Colonic mucosa (tissue), 4 donors: ENCODE results near the gene MC2R. TPM values are rescaled to one million over a fixed set of nuclear protein-coding genes. Genes with fewer than 3 reads are reported as not detected.

Experiments
- DNase-seq: peaks from one replicate; pipeline ENCODE4 v3.0.0-alpha.2; 2020
- H3K27ac ChIP-seq: fragments of 200-600 bp; one replicate; pipeline ENCODE4 v1.8.0; 2021
- H3K27me3 ChIP-seq: fragments of 200-600 bp; one replicate; pipeline ENCODE4 v1.8.0; 2021
- H3K36me3 ChIP-seq: fragments of 200-600 bp; one replicate; pipeline ENCODE4 v1.8.0; 2021
- H3K4me1 ChIP-seq: fragments of 200-600 bp; one replicate; pipeline ENCODE4 v1.8.0; 2021; ENCODE audit warnings: mild to moderate bottlenecking
- H3K4me3 ChIP-seq: fragments of 200-600 bp; one replicate; pipeline ENCODE4 v1.8.0; 2021
- H3K9ac ChIP-seq, 2 donors: one replicate each; pipeline ENCODE4 v1.7.0; 2013; ENCODE audit warnings: control low read depth in 2 of 2, low read depth in 2 of 2, low read length in 2 of 2
- H3K9me3 ChIP-seq: fragments of 200-600 bp; one replicate; pipeline ENCODE4 v1.8.0; 2021
- intact Hi-C: fragments of 100-400 bp; cut with DNase I; formaldehyde crosslinking; loops from one replicate; pipeline ENCODE4 v1.14.1; 2022
- total RNA-seq, 2 donors: library from RNA; stranded (reverse); fragmentation: NEBNext Ultra II Directional in 1 of 2; extraction: Animal tissue kit (Norgen Biotek cat#: 25700) in 1 of 2; gene quantifications; one replicate each; pipeline ENCODE4 v1.2.1, GENCODE V29; 2021
- TF ChIP-seq, protein P1 (sequence below): fragments of 200-600 bp; IDR thresholded peaks from one replicate; pipeline ENCODE4 v1.8.0; 2022; ENCODE audit warnings: antibody characterized with exemption, mild to moderate bottlenecking
- donor health status: healthy.
- donor health status: DM: no; HTN: no; CAD: no.
- donor health status: DM: no; HTN: no; CAD: no.

Gene MC2R
- total RNA-seq, 2 donors from 2014 or later: not detected

DNA sequence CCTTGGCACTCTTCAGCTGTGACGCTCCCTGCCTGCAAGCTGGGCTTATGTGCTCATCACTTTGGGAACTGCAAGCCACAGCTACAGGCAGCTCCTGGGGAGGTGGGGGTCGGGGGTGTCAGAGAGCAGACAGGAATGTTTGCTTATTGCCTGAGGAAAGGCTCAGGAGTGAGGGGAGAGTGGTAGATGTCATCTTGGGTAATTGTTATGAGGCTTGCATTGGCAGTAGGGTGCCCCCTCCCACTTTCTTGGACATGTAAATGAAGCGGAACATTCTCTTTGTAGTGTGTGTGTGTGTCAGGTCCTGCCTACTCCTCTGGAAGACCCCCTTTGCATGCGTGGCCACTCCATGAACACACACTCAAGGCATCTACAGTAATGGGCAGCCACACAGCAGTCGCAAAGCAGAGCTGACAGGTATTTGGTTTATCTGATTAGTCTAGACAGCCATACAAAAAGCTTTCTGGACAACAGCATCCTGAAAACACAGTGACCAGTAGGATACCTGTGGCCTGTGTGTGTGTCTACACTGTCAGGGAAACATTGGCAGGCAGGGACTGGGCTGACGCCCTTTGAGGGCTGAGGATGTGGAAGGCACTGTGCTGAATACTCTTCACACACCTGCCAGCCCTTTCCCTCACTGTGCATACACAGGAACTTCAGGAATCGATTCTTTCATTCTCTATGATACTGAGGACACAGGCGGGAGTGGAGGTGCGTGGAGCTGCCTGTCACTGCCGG, 17.1 kb upstream of the MC2R start:
- Histone ChIP-seq H3K4me1 (no peaks in the 10 kb centered on the region), H3K27ac (no peak overlapping the region), H3K9me3 (no peaks in the 10 kb centered on the region), H3K4me3 (no peak overlapping the region), H3K36me3 (no peaks in the 10 kb centered on the region), H3K9ac (no peak overlapping the region), H3K27me3 (no peaks in the 10 kb centered on the region)
- intact Hi-C loops: no loop called here
- no peak for DNase-seq
- TF ChIP-seq, protein P1, sequence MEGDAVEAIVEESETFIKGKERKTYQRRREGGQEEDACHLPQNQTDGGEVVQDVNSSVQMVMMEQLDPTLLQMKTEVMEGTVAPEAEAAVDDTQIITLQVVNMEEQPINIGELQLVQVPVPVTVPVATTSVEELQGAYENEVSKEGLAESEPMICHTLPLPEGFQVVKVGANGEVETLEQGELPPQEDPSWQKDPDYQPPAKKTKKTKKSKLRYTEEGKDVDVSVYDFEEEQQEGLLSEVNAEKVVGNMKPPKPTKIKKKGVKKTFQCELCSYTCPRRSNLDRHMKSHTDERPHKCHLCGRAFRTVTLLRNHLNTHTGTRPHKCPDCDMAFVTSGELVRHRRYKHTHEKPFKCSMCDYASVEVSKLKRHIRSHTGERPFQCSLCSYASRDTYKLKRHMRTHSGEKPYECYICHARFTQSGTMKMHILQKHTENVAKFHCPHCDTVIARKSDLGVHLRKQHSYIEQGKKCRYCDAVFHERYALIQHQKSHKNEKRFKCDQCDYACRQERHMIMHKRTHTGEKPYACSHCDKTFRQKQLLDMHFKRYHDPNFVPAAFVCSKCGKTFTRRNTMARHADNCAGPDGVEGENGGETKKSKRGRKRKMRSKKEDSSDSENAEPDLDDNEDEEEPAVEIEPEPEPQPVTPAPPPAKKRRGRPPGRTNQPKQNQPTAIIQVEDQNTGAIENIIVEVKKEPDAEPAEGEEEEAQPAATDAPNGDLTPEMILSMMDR: no peak

DNA sequence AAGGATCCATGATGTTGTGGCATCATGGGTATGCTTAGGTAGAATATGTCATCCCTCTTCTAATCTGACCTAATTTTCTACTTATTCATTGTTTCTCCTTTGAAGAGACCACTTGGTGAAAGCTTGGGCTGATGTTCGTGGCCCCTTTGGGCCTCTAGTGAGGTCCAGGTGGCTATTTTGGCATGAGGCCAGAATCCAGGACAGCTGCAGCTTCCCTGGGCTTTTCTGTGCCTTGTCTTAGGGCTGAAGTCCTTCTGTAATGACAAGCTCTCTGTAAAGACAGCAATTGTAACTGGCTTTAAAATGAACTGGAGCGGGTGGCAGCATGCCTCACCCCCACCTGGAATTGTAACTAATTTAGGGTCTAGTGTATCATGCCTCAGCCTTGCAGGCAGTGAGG, 15.6 kb upstream of the MC2R start:
- no peak overlapping the region for H3K4me3 ChIP-seq
- no peaks in the 10 kb centered on the region for H3K27me3 ChIP-seq
- no peaks in the 10 kb centered on the region for H3K36me3 ChIP-seq
- intact Hi-C loops: no loop called here
- DNase-seq: no peak
- no peaks in the 10 kb centered on the region for H3K4me1 ChIP-seq
- H3K9me3 ChIP-seq: no peaks in the 10 kb centered on the region
- H3K9ac ChIP-seq: no peak overlapping the region
- TF ChIP-seq, protein P1: no peak
- no peak overlapping the region for H3K27ac ChIP-seq

DNA sequence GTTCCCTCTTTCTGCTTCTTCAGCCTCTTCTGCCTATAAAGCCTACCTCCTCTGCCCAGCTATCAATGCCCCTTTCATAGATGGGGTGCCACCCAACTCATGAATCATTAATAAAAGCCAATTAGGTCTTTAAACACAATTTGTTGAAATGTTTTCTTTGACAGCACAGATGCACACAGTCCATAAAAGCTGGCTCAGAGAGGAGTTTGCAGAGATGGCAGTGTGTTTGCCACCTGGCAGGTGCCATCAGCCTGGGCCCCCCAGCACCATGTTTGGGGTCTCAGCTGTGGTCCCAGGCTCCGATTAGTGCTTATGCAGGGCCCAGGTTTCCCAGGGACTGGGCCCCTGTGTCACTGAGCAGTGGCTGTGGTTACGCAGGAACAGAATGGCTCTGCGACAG, 7.9 kb upstream of the MC2R start:
- TF ChIP-seq, protein P1: no peak
- Histone ChIP-seq H3K4me3 (no peak overlapping the region), H3K27ac (no peak overlapping the region), H3K36me3 (no peaks in the 10 kb centered on the region), H3K9ac (no peak overlapping the region), H3K27me3 (no peaks in the 10 kb centered on the region), H3K4me1 (no peaks in the 10 kb centered on the region), H3K9me3 (no peaks in the 10 kb centered on the region)
- intact Hi-C loops: no loop called here
- no peak for DNase-seq

DNA sequence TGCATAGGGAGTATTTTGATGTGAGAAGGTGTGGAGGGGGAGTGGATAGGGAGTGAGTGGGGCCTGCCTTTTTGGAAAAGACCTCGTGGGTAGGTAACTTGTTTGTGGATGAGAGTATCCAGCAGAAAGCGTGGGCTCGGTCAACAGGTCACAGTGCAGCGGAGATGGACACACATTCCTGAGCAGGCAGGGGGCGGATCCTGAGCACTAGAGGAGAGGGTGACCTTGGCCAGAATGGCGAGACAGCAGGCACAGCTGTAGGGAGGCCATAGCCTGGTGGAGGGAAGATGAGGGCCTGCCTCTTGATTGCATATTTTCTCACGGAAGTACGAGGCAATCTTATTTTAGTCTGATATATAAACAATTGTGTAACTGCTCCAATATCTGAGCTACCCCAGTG, 3.6 kb upstream of the MC2R start:
- DNase-seq: no peak
- H3K27ac ChIP-seq: no peak overlapping the region
- H3K4me3 ChIP-seq: no peak overlapping the region
- intact Hi-C loops: no loop called here
- H3K27me3 ChIP-seq: no peaks in the 10 kb centered on the region
- no peaks in the 10 kb centered on the region for H3K9me3 ChIP-seq
- no peaks in the 10 kb centered on the region for H3K36me3 ChIP-seq
- no peak overlapping the region for H3K9ac ChIP-seq
- no peaks in the 10 kb centered on the region for H3K4me1 ChIP-seq
- TF ChIP-seq, protein P1: no peak

DNA sequence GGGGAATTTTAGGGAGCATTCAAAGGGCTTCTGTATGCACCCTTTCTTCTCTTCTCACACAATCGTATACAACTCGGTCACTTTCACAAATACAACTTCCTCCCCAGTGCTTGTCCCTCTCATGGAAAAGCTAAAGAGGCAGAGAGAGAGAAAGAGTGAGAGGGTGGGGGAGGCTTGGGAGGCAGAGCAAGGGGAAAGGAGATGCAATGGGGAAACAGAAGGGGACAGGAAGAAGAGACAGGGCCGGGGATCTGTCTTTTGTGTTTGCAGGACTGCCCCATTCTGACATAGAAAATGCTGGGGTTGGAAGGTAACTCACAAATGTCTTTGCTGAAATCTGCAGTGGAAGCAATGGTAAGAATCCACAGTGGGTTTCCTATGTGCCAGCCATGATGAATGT, 2.1 kb upstream of the MC2R start:
- intact Hi-C loops: no loop called here
- TF ChIP-seq, protein P1: no peak
- Histone ChIP-seq H3K9me3 (no peaks in the 10 kb centered on the region), H3K36me3 (no peaks in the 10 kb centered on the region), H3K27me3 (no peaks in the 10 kb centered on the region), H3K4me3 (no peak overlapping the region), H3K27ac (no peak overlapping the region), H3K4me1 (no peaks in the 10 kb centered on the region), H3K9ac (no peak overlapping the region)
- no peak for DNase-seq
